ENCODE data around the gene GPSM3. TPM values are rescaled to one million over a fixed set of nuclear protein-coding genes. Genes with fewer than 3 reads are reported as not detected.

The GPSM3 gene
- total and polyA plus RNA-seq, 2 donors, result 2.2 to 12.8 TPM

- DNase-seq (ENCODE audit: extremely low spot score), result no peak
- Histone ChIP-seq H3K4me3 (ENCODE audit: low read depth, low read length) (peak overlapping the region; percentile 59), H3K27ac (ENCODE audit: low read depth) (peak overlapping the region; percentile 76), H3K4me1 (ENCODE audit: insufficient read depth) (peaks cover 3% of the 10 kb centered on the region), H3K36me3 (ENCODE audit: insufficient read depth) (no peaks in the 10 kb centered on the region)
- 3% methylated on average over 24 of the region's 24 CpGs for WGBS
Measured at GRCh38 chr6:32178547-32179440, 13.6 kb downstream of the GPSM3 start.

GRCh38 chr6:32177788-32178546, 14.5 kb downstream of the GPSM3 start, which contains the start of gene RNF5:
Gene RNF5, plus strand, starts transcription at chr6:32178405. Its CDS starts 107 bp downstream, at chr6:32178512.
- Histone ChIP-seq H3K27ac (ENCODE audit: low read depth) (peak within 1 kb of the TSS; percentile 95), H3K4me3 (ENCODE audit: low read depth, low read length) (peak within 1 kb of the TSS; percentile 59), H3K36me3 (ENCODE audit: insufficient read depth) (no peaks in the 10 kb centered on the region), H3K4me1 (ENCODE audit: insufficient read depth) (peaks cover 3% of the 10 kb centered on the region)
- peak; percentile 100 for DNase-seq (ENCODE audit: extremely low spot score)
- WGBS, result under 1% methylated on average over 33 of the region's 33 CpGs

GRCh38 chr6:32177183-32177787, 15.2 kb downstream of the GPSM3 start:
- no peaks in the 10 kb centered on the region for H3K36me3 ChIP-seq (ENCODE audit: insufficient read depth)
- H3K4me1 ChIP-seq (ENCODE audit: insufficient read depth), result peaks cover 3% of the 10 kb centered on the region
- H3K4me3 ChIP-seq (ENCODE audit: low read depth, low read length), result peak overlapping the region; percentile 27
- 0% methylated on average over 20 of the region's 20 CpGs for WGBS
- H3K27ac ChIP-seq (ENCODE audit: low read depth), result peak overlapping the region; percentile 95
- no peak for DNase-seq (ENCODE audit: extremely low spot score)

DNA sequence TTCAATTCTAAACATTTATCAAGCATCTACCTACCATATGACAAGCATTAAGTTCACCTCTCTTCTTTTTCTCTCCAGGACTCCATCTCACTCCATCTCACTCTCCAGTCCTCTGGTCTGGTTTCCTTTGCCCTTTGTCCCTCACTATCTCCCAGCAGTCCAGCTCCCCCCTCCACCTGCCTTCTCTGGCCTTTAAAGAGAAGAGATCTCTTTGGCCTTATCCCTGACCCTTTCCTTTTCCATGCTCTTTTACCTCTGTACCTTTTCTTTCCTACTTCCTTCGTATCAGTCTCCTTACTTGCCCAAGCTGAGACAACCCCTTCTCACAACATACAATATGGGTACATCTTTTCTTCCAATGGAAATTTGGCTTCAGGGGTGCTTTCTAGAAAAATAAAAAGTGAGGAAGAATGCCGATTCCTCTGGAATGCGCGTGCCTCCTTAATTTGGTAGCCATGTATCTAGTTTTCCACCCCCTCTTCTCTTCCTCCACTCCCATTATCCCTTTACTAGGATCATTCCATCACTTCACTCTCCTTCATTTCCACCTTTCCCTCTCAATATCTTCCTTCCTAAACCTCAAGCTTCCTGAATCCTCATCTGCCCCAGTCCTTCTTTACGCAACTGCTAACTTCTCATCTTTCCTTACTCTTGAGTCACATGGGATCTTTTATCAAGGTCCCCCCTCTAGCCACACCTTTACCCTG, 15.8 kb downstream of the GPSM3 start:
- Histone ChIP-seq H3K4me3 (ENCODE audit: low read depth, low read length) (peak overlapping the region; percentile 27), H3K36me3 (ENCODE audit: insufficient read depth) (no peaks in the 10 kb centered on the region), H3K4me1 (ENCODE audit: insufficient read depth) (peaks cover 3% of the 10 kb centered on the region), H3K27ac (ENCODE audit: low read depth) (peak overlapping the region; percentile 95)
- WGBS, result 7% methylated on average over 5 of the region's 5 CpGs
- no peak for DNase-seq (ENCODE audit: extremely low spot score)

GRCh38 chr6:32175711-32176475, 16.6 kb downstream of the GPSM3 start, which contains the start of gene AGPAT1:
Gene AGPAT1, minus strand, starts transcription at chr6:32176084. Its CDS starts 4,588 bp downstream, at chr6:32171496.
- WGBS, result under 1% methylated on average over 27 of the region's 27 CpGs
- H3K4me1 ChIP-seq (ENCODE audit: insufficient read depth), result peaks cover 3% of the 10 kb centered on the region
- DNase-seq (ENCODE audit: extremely low spot score), result peak; percentile 93

DNA sequence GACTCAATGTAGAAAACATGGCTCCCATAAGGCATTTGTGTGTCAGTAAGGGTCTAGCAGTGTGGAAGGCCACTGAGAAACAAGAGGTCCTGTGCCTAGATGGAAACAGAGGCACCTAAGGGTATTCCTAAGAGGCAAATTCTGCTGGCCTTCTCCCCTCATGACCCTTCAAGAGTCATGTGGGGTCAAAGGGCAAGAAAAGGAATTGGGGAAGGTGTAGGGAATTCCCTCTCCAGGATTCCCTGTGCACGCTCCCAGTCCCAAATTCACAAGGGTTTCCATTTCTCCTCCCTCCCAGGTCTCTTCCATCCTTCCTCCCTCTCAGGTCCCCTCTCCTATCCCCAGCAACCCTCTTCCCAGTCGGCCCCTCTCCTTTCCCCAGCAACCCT, 17.1 kb downstream of the GPSM3 start:
- Histone ChIP-seq H3K27ac (ENCODE audit: low read depth) (no peak overlapping the region), H3K36me3 (ENCODE audit: insufficient read depth) (no peaks in the 10 kb centered on the region), H3K4me3 (ENCODE audit: low read depth, low read length) (peak overlapping the region; percentile 85), H3K4me1 (ENCODE audit: insufficient read depth) (peaks cover 3% of the 10 kb centered on the region)
- 5% methylated on average over 2 of the region's 2 CpGs for WGBS
- DNase-seq (ENCODE audit: extremely low spot score), result no peak

More at GRCh38 chr6:32175711-32176475, 16.6 kb downstream of the GPSM3 start, which contains the start of gene AGPAT1:
- Histone ChIP-seq H3K27ac (ENCODE audit: low read depth) (peak within 1 kb of the TSS; percentile 95), H3K36me3 (ENCODE audit: insufficient read depth) (no peaks in the 10 kb centered on the region), H3K4me3 (ENCODE audit: low read depth, low read length) (peak within 1 kb of the TSS; percentile 85)

- 92% methylated on average over 1 of the region's 1 CpG for WGBS
- no peaks in the 10 kb centered on the region for H3K36me3 ChIP-seq (ENCODE audit: insufficient read depth)
- no peak overlapping the region for H3K4me3 ChIP-seq (ENCODE audit: low read depth, low read length)
- no peak for DNase-seq (ENCODE audit: extremely low spot score)
- H3K4me1 ChIP-seq (ENCODE audit: insufficient read depth), result peaks cover 3% of the 10 kb centered on the region
- no peak overlapping the region for H3K27ac ChIP-seq (ENCODE audit: low read depth)
Measured at GRCh38 chr6:32174416-32174815, 18.0 kb downstream of the GPSM3 start.

DNA sequence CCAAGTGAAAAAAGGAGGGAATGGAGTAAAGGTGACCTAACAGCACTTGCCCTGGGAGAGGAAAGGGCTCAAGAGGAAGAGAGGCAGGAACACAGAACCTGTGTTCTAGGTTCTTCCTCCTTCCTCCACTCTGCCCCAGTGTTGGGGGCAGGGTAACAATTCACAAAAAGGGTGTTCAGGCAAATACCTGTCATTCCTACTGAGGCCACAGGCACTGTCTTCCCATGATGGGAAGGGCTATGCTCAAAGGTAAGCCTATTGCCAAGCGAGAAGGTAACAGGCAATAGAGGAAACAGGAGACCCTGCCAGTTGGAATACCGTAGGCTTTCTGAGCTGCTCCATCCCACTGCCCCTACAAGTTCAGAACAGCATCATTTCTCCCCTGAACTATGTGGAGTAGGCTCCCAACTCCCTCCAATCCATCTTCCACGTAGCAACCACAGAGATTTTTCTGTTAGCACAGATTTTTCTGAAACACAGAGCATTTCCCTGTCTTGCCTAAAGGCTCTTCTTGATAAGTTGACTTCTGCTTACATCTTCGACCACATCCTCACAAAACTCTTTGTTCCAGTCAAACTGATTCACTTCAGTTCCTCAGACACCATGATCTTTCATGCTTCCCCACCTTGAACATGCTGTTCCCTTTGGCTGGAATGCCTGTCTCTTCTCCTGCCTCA, 19.3 kb downstream of the GPSM3 start:
- DNase-seq (ENCODE audit: extremely low spot score), result no peak
- Histone ChIP-seq H3K4me3 (ENCODE audit: low read depth, low read length) (no peak overlapping the region), H3K36me3 (ENCODE audit: insufficient read depth) (peaks cover 1% of the 10 kb centered on the region), H3K4me1 (ENCODE audit: insufficient read depth) (peaks cover 3% of the 10 kb centered on the region), H3K27ac (ENCODE audit: low read depth) (no peak overlapping the region)
- WGBS, result 73% methylated on average over 4 of the region's 4 CpGs

- Histone ChIP-seq H3K36me3 (ENCODE audit: insufficient read depth) (peaks cover 1% of the 10 kb centered on the region), H3K4me3 (ENCODE audit: low read depth, low read length) (no peak overlapping the region), H3K27ac (ENCODE audit: low read depth) (no peak overlapping the region), H3K4me1 (ENCODE audit: insufficient read depth) (peaks cover 3% of the 10 kb centered on the region)
- DNase-seq (ENCODE audit: extremely low spot score), result no peak
- WGBS, result 97% methylated on average over 6 of the region's 6 CpGs
Measured at GRCh38 chr6:32171234-32171633, 21.2 kb downstream of the GPSM3 start.

DNA sequence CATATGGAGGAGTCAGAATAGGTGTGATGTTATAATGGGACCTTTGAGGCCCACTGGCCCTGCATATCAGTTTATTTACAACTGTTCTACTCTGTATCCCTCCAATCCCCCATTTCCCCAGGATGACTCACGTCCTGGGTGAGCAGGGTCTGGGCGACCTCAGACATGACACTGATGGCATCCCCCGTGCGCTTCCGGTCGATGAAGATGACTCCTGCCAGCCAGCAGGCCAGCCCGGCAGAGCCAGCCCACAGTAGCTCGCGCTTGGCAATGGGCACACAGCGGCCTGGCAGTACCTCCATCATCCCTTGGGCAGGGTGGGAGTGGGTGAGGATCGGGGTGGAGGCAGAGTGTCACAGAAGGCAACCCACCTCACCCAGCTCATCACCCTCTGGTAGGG, 22.1 kb downstream of the GPSM3 start:
- DNase-seq (ENCODE audit: extremely low spot score), result no peak
- H3K4me3 ChIP-seq (ENCODE audit: low read depth, low read length), result no peak overlapping the region
- H3K4me1 ChIP-seq (ENCODE audit: insufficient read depth), result peaks cover 2% of the 10 kb centered on the region
- no peak overlapping the region for H3K27ac ChIP-seq (ENCODE audit: low read depth)
- 92% methylated on average over 11 of the region's 11 CpGs for WGBS
- H3K36me3 ChIP-seq (ENCODE audit: insufficient read depth), result peaks cover 1% of the 10 kb centered on the region

DNA sequence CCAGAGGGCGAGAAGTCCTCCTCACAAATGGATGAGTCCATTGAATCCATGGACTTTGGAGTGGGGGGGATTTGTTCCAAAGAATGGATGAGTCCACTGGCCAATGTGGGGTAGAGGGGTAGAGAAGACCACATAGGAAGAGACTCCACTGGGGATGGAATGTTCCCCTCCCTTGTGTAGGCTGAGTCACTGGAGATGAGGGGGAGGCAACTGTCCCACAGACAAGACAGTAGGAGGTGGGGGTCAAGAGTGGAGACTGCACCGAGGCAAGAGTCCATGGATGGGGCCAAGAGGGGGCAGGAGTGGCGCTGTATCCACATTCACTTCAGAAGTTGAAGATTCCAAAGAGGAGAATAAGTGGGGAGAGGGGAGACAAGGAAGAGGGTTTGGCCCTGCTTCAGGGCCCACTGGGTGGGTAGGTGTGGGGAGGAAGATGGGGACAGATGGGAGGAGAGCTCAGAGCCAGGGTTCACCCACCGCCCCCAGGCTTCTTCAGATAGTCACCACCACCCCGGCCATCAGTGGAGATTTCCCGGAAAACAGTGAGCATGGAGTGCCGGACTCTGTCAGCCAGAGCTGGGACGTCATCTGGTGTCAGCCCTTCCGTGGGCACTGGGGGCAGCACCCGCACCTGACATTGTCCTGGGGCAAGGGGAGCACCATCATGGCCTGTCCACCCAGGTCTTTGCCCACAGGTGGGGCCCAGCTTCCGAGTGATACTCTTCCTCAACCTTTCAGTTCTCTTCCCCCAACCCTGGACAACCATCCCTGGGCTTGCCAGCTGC, 23.4 kb downstream of the GPSM3 start:
- Histone ChIP-seq H3K4me1 (ENCODE audit: insufficient read depth) (no peaks in the 10 kb centered on the region), H3K36me3 (ENCODE audit: insufficient read depth) (peaks cover 1% of the 10 kb centered on the region), H3K27ac (ENCODE audit: low read depth) (no peak overlapping the region), H3K4me3 (ENCODE audit: low read depth, low read length) (no peak overlapping the region)
- no peak for DNase-seq (ENCODE audit: extremely low spot score)
- WGBS, result 74% methylated on average over 11 of the region's 11 CpGs

Data from urinary bladder (tissue), 4 donors.